Adrenal gland (tissue), 5 donors: ENCODE measurements around the gene SDF4.

Source experiments
- POLR2A ChIP-seq, 2 donors: fragments of 450-650 bp; IDR thresholded peaks; one replicate each; pipeline ENCODE4 v1.6.1; 2017; ENCODE audit warnings: antibody characterized with exemption in 2 of 2, mild to moderate bottlenecking in 2 of 2, moderate library complexity in 1 of 2
- TF ChIP-seq, protein P1 (sequence below), 6 experiments: fragments of 450-650 bp in 4 of 6; fragments of 200-600 bp in 2 of 6; sonication (generic) in 1 of 6; IDR thresholded peaks; 1 replicate in 5 of 6; 2 replicates in 1 of 6; pipeline versions ENCODE4 v1.5.1 to v1.8.0; 2016 to 2021; ENCODE audit warnings: antibody characterized with exemption in 6 of 6, mild to moderate bottlenecking in 2 of 6, moderate library complexity in 1 of 6
- donor health status: DM: no; HTN: no; CAD: no.

- TF ChIP-seq POLR2A (IDR thresholded peaks at IDR 0.05), result no peak
- TF ChIP-seq, protein P1, sequence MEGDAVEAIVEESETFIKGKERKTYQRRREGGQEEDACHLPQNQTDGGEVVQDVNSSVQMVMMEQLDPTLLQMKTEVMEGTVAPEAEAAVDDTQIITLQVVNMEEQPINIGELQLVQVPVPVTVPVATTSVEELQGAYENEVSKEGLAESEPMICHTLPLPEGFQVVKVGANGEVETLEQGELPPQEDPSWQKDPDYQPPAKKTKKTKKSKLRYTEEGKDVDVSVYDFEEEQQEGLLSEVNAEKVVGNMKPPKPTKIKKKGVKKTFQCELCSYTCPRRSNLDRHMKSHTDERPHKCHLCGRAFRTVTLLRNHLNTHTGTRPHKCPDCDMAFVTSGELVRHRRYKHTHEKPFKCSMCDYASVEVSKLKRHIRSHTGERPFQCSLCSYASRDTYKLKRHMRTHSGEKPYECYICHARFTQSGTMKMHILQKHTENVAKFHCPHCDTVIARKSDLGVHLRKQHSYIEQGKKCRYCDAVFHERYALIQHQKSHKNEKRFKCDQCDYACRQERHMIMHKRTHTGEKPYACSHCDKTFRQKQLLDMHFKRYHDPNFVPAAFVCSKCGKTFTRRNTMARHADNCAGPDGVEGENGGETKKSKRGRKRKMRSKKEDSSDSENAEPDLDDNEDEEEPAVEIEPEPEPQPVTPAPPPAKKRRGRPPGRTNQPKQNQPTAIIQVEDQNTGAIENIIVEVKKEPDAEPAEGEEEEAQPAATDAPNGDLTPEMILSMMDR (IDR thresholded peaks at IDR 0.05), result no peak
These were observed 5.9 kb downstream of the SDF4 start for GRCh38 chr1:1225913-1226312.
